ENCODE data around the gene TARBP1. TPM values are rescaled to one million over a fixed set of nuclear protein-coding genes. Genes with fewer than 3 reads are reported as not detected.

Gene TARBP1
- total RNA-seq, 4 donors from 2014 or later = 24.9 to 48.9 (median 34.4) TPM

DNA sequence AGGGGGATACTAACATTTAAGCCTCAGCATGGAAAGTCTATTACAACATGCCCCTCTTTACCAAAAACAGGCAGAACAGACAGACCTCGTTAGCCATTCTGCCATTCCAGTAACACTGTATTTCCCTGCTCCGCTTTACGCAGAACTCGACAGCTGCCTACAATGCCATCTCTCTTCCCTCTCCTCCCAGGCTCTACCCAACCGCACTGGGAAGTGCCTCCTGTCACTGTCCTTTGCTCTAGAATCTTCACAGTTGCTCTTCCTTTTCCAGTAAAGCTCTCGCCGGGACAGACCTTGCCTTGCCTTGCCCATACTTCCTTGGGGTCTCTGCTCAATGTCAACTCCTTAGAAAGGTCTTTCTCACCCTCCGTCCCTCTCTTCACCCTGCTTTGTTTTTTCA is 82.9 kb downstream of the TARBP1 start:
- TF ChIP-seq EP300 (IDR thresholded peaks at IDR 0.05) = no peak
- TF ChIP-seq POLR2A (IDR thresholded peaks at IDR 0.05) = no peak
- TF ChIP-seq, protein P1, sequence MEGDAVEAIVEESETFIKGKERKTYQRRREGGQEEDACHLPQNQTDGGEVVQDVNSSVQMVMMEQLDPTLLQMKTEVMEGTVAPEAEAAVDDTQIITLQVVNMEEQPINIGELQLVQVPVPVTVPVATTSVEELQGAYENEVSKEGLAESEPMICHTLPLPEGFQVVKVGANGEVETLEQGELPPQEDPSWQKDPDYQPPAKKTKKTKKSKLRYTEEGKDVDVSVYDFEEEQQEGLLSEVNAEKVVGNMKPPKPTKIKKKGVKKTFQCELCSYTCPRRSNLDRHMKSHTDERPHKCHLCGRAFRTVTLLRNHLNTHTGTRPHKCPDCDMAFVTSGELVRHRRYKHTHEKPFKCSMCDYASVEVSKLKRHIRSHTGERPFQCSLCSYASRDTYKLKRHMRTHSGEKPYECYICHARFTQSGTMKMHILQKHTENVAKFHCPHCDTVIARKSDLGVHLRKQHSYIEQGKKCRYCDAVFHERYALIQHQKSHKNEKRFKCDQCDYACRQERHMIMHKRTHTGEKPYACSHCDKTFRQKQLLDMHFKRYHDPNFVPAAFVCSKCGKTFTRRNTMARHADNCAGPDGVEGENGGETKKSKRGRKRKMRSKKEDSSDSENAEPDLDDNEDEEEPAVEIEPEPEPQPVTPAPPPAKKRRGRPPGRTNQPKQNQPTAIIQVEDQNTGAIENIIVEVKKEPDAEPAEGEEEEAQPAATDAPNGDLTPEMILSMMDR (IDR thresholded peaks at IDR 0.05) = no peak
- 87 to 92% methylated on average over 8 of the region's 8 CpGs for WGBS, 2 donors
- Histone ChIP-seq H3K4me1 (no peaks in the 10 kb centered on the region), H3K27me3 (no peaks in the 10 kb centered on the region), H3K27ac (no peak overlapping the region), H3K36me3 (peaks cover 0 to 47% (median 0%) of the 10 kb centered on the region in 3 donors), H3K4me3 (no peak overlapping the region), H3K9me3 (no peaks in the 10 kb centered on the region)
- DNase-seq (ENCODE audit: low spot score in 2 of 2) = no peak

DNA sequence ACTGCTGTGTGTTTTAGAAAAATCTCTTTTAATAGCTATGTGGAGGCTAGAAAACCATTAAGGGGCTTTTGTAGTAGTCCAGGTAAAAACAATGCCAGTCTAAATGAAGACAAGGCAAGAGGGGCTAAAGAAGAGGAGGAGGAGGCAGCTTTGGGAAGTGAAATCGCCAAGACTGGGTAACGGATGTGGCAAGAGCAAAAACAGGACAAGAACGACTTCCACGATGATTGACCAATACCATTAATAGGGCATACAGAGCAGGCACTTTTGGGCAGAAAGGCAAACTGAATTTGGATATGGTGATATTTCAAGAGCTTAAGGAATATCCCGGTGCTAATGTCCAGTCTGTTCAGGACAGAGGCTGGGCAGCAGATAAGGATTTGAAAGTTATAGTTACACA is 83.7 kb downstream of the TARBP1 start:
- no peak for TF ChIP-seq POLR2A (IDR thresholded peaks at IDR 0.05)
- no peak for TF ChIP-seq EP300 (IDR thresholded peaks at IDR 0.05)
- TF ChIP-seq, protein P1 (IDR thresholded peaks at IDR 0.05) = no peak
- no peak for DNase-seq (ENCODE audit: low spot score in 2 of 2)
- Histone ChIP-seq H3K27ac (no peak overlapping the region), H3K27me3 (no peaks in the 10 kb centered on the region), H3K4me3 (no peak overlapping the region), H3K9me3 (no peaks in the 10 kb centered on the region), H3K36me3 (peaks cover 0 to 55% (median 0%) of the 10 kb centered on the region in 3 donors), H3K4me1 (no peaks in the 10 kb centered on the region)
- 79 to 80% methylated on average over 5 of the region's 5 CpGs for WGBS, 2 donors

DNA sequence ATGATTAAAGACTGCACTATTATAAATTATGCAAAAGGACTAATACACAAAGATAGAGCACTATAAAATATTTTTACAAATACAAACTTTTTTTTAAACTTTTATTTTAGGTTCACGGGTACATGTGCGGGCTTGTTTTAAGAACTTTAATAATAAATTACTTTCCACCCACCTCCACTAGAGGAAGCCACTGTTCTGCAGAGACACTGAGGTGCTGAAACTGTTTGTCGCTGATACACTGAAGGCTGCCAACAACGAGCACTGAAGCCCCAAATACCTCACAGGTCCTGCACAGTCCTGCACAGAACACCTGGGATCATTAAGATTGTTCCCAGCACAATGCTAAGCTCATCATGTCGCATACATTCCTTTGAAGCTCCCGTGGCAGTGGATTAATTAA is 85.8 kb downstream of the TARBP1 start:
- Histone ChIP-seq H3K4me3 (no peak overlapping the region), H3K27me3 (no peaks in the 10 kb centered on the region), H3K27ac (no peak overlapping the region), H3K9me3 (no peaks in the 10 kb centered on the region), H3K4me1 (no peaks in the 10 kb centered on the region), H3K36me3 (peaks cover 0 to 63% (median 0%) of the 10 kb centered on the region in 3 donors)
- WGBS, 2 donors = 89 to 90% methylated on average over 6 of the region's 6 CpGs
- DNase-seq (ENCODE audit: low spot score in 2 of 2) = no peak
- TF ChIP-seq POLR2A (IDR thresholded peaks at IDR 0.05) (no peak), EP300 (IDR thresholded peaks at IDR 0.05) (no peak)
- TF ChIP-seq, protein P1 (IDR thresholded peaks at IDR 0.05) = no peak

DNA sequence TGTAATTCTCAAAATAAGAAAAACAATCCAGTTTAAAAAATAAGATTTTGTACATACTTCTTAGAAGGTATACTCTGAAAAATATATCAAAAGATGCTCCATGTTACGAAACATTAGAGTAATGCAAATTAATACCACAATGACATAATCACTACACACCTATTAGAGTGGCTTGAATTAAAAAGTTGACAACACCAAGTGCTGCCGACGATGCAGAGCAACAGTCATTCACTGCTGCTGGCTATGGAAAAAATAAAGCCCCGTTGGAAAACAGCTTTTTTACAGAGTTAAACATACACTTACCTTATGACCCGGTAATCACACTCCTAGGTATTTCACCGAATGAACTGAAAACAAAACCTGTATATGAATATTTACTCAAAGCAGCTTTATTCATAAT is 90.9 kb downstream of the TARBP1 start:
- 87 to 95% methylated on average over 6 of the region's 6 CpGs for WGBS, 2 donors
- H3K4me1 ChIP-seq = no peaks in the 10 kb centered on the region
- no peaks in the 10 kb centered on the region for H3K9me3 ChIP-seq
- TF ChIP-seq, protein P1 (IDR thresholded peaks at IDR 0.05) = no peak
- DNase-seq (ENCODE audit: low spot score in 2 of 2) = no peak
- no peaks in the 10 kb centered on the region for H3K27me3 ChIP-seq
- H3K36me3 ChIP-seq = peaks cover 0 to 53% (median 0%) of the 10 kb centered on the region in 3 donors
- H3K4me3 ChIP-seq = no peak overlapping the region
- no peak overlapping the region for H3K27ac ChIP-seq

DNA sequence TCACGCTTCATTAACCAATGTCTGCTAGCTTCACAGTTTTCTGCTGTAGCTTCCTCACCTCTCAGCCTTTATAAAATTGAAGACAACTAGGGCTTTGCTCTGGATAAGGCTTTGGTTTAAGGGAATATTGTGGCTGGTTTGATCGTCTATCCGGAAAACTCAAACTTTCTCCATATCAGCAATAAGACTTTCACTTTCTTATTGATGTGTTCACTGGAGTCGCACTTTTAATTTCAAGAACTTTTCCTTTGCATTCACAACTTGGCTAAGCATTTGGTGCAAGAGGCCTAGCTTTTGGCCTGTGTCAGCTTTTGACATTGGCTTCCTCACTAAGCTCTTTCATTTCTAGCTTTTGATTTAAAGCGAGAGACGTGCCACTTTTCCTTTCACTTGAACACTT is 92.9 kb downstream of the TARBP1 start:
- no peaks in the 10 kb centered on the region for H3K4me1 ChIP-seq
- no peaks in the 10 kb centered on the region for H3K9me3 ChIP-seq
- no peak overlapping the region for H3K4me3 ChIP-seq
- WGBS, 2 donors = 93 to 96% methylated on average over 6 of the region's 6 CpGs
- H3K36me3 ChIP-seq = peaks cover 0 to 39% (median 0%) of the 10 kb centered on the region in 3 donors
- TF ChIP-seq EP300 (IDR thresholded peaks at IDR 0.05) (no peak), POLR2A (IDR thresholded peaks at IDR 0.05) (no peak)
- TF ChIP-seq, protein P1 (IDR thresholded peaks at IDR 0.05) = no peak
- DNase-seq (ENCODE audit: low spot score in 2 of 2) = no peak
- H3K27me3 ChIP-seq = no peaks in the 10 kb centered on the region
- H3K27ac ChIP-seq = no peak overlapping the region

Data from tibial nerve (tissue), 4 donors.